NCI-H2171 (cell line): Measurements from ENCODE around the gene CLCA4.

ENCODE experiments used
- DNase-seq: peaks from one replicate; lab custom pipeline; 2025; lab: John Stamatoyannopoulos, UW

Gene CLCA4

DNA sequence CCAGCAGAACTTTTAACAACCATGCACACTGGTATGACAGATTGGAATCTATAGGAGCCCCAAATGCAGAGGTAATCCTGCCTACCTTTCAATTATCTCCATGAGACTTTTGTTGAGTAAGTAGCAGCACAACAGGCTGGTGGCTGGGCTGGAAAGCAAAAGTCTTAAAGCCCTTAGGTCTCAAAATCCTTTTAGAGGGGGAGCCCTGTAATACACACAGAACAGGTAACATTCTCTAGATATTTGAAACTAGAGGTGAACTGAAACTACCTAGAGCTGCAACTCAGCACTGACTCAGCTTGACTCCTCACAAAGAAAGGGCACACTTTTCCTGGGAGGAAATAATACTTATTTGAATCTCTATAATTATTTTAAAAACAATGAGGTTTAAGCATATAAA lies 71.5 kb downstream of the CLCA4 start:
- DNase-seq: no peak

DNA sequence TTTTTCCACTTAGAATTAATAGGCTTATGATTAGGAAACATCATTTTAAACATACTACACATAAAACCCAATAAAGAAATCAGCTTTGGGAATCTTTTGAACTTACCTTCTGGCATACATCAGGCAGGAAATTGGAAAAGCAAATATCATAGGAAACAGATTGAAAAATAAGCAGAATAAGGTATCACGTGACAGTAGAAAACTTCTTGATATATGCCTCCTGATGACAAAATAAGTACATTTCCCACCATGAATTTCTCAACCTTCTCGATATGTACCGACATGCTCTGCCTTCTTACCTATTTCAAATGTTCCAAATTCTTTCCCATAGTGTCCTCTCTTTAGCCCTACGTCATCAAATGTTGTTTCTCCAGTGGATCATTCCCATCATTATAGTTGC lies 72.4 kb downstream of the CLCA4 start:
- DNase-seq: no peak

DNA sequence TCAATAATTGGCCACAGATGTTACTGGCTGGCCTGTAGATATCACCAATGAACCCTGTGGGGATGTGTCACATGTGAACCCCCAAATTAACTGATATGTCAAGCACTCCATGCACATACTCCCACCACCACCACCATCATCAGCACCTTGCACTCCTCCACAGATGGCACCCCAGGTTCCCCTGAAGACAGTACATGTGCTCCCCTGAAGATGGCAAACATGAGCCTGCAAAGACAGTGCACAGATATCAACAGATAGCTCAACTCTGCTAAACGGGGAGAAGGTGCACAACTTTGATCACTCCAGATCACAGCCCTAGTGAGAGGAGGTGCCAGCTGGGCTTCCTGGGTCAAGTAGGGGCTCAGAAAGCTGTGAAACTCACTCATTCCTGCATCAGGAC lies 74.4 kb downstream of the CLCA4 start:
- no peak for DNase-seq
